GM19395 (cell line): ENCODE measurements around the gene ZNF155.
"Not testable (repeated sequence)": the region's sequence is repeated elsewhere in the genome, so short reads cannot be mapped to it uniquely, and the experiment has no call there.

Experiments
- ATAC-seq: cut with Tn5 transposase; IDR thresholded peaks from one replicate; pipeline ENCODE4 v1.9.1; 2021; ENCODE audit warnings: mild to moderate bottlenecking, moderate library complexity; ENCODE audit not compliant: unreplicated experiment

ZNF155 gene

GRCh38 chr19:43983912-43984686, at the start of gene ZNF155:
ZNF155 (plus strand) TSS chr19:43984188; CDS start chr19:43988544, 4,356 bp downstream.
- ATAC-seq = peak; percentile 74

DNA sequence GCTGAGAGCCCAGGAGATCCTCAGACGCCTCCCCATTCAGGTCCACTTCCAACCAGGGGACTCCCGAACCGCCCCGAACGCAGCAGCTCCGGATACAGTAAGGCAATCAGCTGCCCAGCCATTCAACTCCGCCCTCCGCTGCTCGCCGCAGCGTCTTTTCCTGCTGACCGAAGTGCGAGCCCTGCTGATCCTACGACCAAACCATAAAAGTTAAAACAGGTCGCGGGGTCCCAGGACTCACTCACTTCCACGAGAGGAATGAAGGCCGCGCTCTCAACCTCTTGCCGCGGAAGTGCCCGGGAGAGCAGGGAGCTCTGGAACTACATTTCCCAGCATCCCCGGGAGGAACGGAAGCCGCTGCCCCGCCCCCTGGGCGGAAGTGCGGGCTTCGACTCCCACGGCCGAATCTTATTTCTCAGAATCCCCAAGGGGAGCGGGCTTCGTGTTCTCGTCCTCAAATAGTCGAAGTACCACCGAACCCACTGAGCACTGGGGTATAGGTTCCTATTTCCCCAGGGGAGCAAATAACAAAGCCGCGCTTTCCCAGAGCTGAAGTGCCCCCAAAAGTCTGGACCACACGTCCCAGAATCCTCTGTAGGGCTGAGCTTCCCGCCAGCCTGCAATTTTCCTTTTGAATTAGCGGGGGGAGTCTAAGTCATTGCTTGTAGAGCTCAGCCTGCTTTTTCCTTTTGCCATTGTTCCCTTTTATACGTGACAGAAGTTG, 48.8 kb upstream of the ZNF155 start, which contains the start of gene ZNF45:
ZNF45 (minus strand) TSS at position 298 of the 724 bp plus-strand sequence. CDS start 13,097 bp downstream, outside the sequence.
- ATAC-seq = peak; percentile 95

- ATAC-seq = no peak
Observed at GRCh38 chr19:43936188-43936587, 47.8 kb upstream of the ZNF155 start.

DNA sequence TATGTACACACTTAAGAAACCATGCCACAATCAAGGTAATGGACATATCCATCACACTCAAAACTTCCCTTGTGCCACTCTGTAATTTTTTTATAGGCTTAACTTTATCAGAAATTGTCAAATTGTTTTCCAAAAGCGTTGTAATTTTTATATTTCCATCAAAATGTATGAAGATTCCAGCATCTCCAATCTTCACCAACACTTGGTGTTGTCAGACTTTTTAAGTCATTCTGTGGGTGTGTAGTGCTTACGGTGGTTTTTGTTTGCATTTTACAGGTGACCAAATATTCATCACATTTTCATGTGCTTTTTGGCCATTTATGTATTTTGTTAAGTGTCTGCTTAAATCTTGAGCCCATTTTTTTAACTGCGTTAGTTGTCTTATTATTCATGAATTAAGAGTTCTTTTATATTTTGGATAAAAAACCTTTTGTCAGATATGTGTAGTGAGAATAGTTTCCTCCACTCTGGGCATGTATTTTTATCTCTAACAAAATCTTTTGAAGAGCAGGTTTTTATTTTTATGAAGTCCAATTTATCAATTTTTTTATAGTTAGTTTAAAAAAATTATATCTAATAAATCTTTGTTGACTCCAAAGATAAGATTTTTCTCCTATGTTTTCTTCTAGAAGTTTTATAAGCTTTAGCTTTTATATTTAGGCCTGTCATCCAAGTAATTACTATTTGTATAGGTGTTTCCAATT, 44.3 kb upstream of the ZNF155 start:
- no peak for ATAC-seq

DNA sequence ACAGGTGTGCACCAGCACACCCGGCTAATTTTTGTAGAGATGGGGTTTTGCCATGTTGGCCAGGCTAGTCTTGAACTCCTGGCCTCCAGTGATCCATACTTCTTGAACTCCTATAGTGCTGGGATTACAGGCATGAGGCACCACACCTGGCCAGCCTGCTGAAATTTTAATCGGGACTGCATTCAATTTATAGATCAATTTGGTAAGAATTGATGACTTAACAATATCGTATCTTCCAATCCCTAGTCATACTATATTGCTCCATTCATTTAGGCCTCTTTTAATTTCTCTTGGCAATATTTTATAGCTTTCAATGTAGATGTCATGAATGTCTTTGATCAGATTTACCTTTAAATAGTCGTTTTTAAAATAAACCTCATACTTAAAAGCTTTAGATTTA, 43.3 kb upstream of the ZNF155 start:
- ATAC-seq = no peak

GRCh38 chr19:43941209-43941608, 42.8 kb upstream of the ZNF155 start:
- no peak for ATAC-seq

- ATAC-seq = not testable (repeated sequence)
Observed at GRCh38 chr19:43947412-43947811, 36.6 kb upstream of the ZNF155 start.

- not testable (repeated sequence) for ATAC-seq
Observed at GRCh38 chr19:43949803-43950202, 34.2 kb upstream of the ZNF155 start.

DNA sequence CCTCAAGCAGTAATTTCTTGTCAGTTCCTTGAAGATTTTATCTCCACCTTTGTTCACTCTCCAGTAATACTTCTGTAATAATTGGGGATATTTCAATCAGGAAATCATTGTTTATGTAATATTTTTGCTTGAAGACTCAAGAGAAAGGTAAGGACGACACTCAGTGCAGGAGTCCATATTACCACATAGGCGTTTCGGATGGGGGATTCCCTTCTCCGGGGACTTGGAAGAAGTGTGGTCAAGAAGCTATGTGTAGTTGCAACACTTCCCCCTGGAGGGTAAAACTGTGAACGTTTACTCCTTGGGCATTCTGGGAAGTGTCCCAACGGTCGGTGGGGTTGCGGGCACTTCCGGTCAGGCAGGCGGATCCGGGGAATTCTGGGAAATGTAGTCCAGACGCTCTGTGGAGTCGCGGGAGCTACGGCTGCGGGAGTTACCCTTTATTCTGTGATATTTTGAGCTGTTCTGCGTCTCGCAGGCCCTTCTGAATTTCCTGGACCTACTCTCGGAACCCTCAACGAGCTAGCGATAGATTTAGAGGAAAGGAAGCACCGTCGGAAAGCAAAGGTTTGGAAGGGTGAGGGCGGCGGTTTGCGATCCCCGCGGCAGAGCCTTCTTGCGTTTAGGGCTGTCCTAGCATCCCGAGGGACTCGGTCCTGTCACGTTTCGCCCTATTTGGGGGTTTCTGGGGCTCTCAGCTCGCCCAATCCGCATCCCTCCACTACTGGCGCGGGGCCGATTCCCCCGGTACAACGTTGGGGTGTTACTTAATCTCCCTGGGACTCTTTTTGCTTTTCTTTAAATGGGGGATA, 32.9 kb upstream of the ZNF155 start, which contains the start of gene ZNF221:
ZNF221 (plus strand) TSS at position 395 of the 812 bp plus-strand sequence. CDS start 11,499 bp downstream, outside the sequence.
- ATAC-seq = peak; percentile 90

GRCh38 chr19:43956827-43957226, 27.2 kb upstream of the ZNF155 start:
- no peak for ATAC-seq

- ATAC-seq = no peak
Observed at GRCh38 chr19:43957891-43958290, 26.1 kb upstream of the ZNF155 start.

- ATAC-seq = no peak
Observed at GRCh38 chr19:43960411-43960810, 23.6 kb upstream of the ZNF155 start.

DNA sequence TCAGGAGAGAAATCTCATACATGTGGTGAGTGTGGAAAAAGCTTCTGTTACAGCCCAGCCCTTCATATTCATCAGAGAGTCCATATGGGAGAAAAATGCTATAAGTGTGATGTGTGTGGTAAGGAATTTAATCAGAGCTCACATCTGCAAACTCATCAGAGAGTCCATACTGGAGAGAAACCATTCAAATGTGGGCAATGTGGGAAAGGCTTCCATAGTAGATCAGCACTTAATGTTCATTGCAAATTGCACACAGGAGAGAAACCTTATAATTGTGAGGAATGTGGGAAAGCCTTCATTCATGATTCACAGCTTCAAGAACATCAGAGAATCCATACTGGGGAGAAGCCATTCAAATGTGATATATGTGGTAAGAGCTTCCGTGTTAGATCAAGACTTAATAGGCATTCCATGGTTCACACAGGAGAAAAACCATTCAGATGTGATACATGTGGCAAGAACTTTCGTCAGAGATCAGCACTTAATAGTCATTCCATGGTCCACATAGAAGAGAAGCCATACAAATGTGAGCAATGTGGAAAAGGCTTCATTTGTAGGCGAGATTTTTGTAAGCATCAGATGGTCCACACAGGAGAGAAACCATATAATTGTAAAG, 17.8 kb upstream of the ZNF155 start:
- ATAC-seq = no peak

DNA sequence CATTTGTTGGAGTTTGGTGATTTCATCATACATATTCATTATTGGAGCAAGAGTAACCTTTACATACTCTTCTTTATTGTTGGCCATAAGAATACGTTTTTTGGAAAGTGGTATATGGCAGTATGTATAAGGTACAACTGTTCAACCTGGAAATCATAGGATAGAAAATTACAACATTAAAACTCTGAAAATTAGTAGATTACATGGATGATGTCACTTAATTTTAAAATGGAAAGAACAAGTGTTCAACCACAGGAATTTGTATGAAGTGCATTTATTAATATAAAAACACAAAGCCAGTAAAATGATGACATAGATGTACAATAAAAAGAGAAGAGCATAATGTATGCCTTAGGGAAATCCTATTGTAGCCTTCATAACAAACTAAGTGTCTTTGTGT, 7.3 kb upstream of the ZNF155 start:
- ATAC-seq = no peak

DNA sequence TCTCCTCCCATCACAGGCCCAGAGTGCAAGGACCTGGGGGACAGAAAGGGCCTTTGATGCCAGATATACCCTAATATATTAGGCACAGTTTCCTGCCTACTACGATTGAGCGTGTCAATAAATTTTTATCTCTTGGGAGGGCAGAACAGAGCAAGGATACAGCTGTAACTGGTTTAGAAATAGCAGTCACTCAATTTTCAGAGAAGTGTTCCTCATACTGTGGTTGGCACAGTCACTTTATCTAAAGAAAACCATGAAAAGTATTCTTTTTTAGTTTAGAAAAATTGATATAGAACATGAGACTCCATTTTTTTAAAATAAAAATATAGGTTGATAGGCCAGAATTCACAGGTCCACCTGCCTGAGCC, 460 bp upstream of the ZNF155 start:
- no peak for ATAC-seq

DNA sequence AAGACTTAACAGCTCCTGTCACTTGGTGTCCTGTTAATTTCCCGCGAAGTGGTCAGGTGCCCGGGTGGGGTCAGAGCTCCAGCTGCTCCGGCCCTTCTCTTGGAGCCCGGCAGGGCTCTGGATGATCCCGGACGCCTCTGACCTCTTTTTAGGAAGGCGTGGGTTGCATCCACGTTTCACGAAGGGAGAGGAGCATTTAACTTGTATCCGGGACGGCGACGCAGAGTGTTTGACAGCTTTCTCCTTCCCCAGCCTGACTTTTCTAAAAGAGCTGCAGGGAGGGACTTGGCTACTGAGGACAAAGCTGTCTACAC, 656 bp downstream of the ZNF155 start:
- ATAC-seq = no peak

DNA sequence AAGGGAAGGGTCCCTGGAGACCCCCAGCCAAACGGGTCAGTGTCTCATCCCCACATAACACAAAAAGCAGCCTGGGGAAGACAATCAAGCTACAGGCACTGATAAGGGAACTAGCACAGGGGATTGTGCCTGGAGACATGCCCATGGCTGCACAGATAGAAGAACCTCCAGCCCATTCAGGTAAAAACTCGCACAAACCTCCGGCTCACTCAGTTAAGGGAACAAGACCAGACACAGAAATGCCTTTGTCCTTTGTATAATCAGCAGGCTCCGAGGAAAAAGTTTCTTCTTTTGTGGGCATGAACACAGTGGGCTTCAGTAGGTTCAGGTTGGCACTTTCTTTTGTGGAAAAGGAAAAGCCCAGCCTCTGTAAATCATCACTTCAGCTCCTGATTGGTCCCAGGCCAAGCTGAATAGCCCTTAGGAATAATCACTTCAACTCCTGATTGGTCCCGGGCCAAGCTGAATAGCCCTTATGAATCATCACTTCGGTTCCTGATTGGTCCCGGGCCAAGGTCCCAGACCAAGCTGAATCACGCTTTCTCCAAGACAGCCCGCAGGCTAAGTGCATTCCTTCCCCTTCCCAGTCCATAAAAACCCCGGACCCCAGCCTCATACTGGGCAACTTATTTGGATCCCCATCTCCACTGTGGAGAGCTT, 13.8 kb downstream of the ZNF155 start:
- no peak for ATAC-seq

DNA sequence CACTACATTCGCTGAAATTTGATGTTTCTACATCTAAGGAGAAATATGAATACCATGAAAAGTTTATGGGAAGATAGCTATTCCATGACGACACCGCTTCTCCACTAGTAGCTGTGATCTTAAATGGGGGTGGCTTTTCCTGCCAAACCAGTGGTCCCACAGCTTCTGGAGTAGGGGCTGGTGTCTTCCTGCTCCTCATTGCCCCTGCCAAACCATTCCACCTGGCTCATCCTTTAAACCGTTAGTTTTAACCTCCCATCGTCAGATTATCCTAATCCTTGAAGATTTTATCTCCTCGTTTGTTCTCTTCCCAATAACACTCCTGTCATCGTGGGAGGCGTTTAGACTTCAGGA, 18.2 kb downstream of the ZNF155 start:
- no peak for ATAC-seq

- peak; percentile 89 for ATAC-seq
Observed at GRCh38 chr19:44002566-44003460, 18.8 kb downstream of the ZNF155 start, which contains the start of gene ZNF230. ZNF230 (plus strand) TSS chr19:44002957; CDS start chr19:44007079, 4,122 bp downstream.
